Effector CD8-positive, alpha-beta T cell (primary cell): ENCODE data around the gene PSMG4.
A peak's percentile ranks its signal among the peaks of the same experiment; 100 is the strongest.

Source experiments
- DNase-seq: peaks from one replicate; lab custom pipeline; 2025; lab: John Stamatoyannopoulos, UW
- total RNA-seq, 4 experiments: gene quantifications; one replicate each; lab custom pipeline; 2026; lab: John Stamatoyannopoulos, UW

Gene PSMG4, protein sequence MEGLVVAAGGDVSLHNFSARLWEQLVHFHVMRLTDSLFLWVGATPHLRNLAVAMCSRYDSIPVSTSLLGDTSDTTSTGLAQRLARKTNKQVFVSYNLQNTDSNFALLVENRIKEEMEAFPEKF
- total RNA-seq, result 21.9 to 32.3 (median 29.0) reads per million in 4 experiments

DNA sequence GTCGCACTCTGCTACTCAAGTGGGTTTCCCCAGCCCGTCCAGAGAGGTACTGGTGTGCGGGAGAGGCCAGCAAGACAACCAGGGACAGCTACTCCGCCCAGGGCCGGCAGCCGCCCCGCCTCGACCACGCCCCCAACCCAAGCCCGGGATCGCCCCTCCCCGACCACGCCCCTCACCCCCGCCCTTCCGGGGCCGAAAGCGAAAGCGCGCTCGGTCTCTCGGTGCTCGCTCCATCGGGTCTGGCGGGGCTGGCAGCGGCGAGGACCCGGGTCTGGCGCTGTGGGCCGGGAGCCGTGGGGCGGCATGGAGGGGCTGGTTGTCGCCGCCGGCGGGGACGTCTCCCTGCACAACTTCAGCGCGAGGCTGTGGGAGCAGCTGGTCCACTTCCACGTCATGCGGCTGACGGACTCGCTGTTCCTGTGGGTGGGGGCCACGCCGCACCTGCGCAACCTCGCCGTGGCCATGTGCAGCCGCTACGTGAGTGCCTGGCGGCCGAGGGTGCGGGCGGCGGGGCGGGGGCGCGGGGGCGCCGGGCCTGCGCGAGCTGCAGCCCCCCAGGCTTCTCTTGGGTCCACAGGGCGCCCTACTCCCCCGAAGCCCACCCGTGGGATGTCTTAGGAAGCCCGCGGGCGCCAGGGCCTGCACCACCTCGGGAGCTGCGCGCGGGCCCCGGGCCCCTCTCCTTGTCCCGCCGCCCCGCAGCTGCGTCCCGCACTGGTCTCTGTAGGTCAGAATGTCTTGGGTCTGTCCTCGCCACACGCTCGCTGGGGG lies at the start of gene PSMG4:
Gene PSMG4, plus strand, starts transcription at position 228 of the 771 bp plus-strand sequence. Its CDS starts 76 bp downstream, at position 304.
- DNase-seq, result peak; percentile 89

DNA sequence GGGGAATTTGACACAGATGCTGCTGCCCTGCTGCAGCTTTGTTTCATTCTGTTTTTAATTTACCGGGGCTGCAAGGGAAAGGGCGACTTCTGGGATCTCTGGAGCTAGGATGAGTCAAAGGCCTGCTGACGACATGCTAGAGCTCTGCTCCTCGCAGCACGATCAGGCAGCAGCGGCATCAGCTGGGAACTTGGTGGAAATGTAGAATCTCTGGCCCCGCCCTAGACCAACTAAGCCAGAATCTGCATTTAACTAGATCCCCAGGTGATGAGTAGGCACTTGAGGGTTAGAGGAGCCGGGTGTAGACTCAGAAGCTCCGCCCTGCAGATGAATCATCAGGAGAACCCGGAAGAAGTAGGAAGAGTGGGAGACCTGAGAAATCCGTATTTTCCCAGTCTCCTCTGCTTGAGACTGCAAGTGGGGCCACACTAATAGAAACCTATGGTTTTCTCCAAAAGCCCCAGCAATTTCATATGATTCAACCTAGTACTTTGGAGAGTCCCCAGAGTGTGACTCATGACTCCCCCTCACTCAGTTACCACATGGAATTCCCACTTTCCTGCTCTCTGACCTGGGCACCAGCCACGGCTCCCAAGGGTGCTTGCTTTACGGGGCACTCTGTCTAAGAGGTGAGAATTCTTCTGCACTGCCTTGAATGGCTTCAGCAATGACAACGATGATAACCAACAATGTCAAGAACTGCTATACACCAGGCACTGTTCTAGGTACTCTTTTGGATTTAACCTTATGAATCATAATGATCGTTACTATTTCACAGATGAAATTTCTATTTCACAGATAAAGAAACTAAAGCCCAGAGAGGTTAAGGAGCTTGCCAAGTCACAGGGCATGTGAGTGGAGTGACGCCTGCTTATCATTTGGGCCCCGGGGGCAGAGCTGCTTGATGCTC lies 49.4 kb upstream of the PSMG4 start:
- DNase-seq, result no peak

DNA sequence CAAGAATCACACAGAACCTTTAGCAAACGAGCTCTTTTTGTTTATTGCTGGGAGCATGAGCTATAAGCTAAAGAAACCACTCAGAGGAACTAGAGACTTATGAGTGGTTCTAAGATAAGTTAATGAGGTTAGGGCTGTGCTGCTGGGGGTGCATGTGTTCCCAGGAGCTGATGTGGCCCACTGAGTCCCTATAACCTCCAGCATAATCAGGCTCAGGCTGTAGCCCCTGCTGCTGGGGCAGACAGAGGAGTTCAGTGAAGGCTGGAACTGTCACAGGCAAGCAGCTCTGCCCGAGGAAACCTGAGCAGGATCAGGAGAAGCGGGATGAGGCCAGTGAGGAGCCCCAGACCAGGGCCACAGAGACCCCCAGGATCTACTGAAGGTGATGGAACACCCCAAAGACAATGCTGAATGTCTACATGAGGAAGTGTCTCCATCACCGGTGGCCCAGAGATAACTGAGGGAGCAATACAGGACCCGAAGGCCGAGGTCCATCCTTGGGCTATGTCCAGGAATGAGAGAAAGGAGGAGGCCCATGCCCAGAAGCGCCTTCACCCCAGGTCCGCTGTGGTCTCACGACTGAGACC lies 48.6 kb upstream of the PSMG4 start:
- no peak for DNase-seq

DNA sequence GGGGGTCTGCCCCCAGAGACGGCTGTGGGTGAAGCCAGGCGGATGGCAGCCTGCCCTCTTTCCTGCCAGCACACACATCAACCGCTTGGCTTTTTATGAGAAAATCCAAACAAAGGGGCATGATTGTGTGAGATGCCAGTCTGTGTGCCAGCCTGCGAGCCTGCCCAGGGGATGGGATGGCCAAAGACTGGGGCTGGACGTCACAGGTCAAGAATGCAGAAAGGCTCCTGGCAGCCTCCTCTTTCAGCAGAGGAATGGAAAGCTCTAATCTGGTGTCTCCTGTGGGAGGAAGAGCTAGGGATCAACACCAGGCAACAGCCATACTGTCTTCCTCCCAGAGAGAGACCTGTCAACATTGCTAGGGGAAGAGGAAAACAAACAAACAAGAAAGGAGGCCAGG lies 47.1 kb upstream of the PSMG4 start:
- no peak for DNase-seq

DNA sequence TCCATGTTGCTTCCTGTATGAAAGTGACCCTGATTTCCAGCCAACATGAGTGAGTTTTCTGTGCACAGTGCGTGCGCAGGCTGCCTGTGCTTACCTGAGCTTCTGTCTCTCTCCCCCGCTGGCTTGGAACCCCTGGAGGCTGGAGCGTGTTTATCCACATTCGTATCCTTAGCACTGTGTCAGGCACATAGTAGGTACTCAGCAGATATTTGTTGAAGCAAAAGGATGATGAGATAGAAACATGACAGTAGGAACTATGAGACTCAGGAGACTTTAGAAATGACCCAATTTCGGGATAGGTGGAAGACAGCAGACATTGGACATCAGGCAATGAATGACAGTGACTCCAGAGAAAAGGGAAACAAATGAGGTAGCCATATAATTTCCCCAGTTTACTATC lies 46.5 kb upstream of the PSMG4 start:
- no peak for DNase-seq

DNA sequence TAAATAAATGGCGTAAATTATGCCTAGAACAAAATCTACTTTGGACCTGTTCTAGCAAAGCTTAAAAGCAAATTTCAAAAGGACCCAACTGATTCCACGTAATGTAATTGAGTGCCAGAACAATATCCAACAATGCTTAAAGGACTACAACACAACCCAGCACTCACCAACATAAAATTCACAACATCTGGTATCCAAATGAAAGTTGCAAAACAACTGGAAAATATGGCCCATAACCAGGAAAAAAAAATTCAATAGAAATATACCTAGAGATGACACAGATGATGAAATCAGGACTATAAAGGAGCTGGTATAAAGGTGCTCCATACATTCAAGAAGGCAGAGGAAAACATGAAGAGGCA lies 45.4 kb upstream of the PSMG4 start:
- no peak for DNase-seq

DNA sequence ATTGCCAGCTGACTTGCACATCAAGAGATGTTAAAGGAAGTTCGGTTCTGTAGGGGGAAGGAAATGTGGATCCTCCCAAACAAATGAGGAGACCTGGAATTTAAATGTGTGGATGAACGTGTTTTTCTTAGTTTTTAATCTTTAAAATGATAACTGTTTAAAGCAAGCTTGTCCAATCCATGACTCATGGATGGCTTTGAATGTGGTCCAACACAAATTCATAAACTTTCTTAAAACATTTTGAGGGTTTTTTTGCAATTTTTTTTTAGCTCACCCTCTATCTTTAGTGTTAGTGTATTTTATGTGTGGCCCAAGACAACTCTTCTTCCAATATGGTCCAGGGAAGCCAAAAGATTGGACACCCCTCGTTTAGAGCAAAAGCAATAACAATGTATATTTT lies 43.8 kb upstream of the PSMG4 start:
- no peak for DNase-seq

DNA sequence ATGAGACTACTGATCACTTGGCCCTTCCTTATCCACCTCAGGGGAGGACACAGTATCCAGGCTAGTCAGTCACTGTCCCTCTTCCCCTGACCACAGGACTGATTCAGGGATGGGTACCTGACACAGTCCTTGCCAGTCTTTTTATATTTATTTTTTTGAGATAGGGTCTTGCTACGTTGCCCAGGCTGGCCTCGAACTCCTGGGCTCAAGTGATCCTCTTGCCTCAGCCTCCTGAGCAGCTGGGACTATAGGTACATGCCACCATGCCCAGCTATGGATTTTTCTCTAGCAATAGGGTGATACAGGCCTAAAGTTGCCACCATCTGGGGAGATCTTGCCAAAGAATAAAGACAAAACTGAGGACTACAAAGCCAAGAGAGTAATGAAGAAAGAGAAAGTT lies 41.5 kb upstream of the PSMG4 start:
- no peak for DNase-seq

DNA sequence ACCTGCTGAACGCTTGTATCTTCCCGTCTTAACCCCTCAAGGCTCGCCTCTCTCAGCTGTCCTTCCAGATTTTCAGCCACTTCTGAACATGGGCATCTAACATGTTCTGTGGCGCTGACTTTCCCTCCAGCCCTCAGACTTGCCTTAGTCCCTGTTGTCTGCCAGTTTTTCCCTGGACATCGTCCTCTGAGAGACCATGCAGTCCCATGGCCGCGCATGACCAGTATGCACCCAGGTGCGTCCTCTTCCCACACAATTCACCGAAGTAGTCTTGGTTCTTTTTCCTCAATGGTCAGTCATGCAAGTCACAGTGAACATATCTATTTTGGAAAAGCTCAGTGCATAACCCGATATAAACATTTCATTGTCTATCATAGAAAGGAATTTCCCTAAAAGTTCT lies 40.5 kb upstream of the PSMG4 start:
- DNase-seq, result no peak

DNA sequence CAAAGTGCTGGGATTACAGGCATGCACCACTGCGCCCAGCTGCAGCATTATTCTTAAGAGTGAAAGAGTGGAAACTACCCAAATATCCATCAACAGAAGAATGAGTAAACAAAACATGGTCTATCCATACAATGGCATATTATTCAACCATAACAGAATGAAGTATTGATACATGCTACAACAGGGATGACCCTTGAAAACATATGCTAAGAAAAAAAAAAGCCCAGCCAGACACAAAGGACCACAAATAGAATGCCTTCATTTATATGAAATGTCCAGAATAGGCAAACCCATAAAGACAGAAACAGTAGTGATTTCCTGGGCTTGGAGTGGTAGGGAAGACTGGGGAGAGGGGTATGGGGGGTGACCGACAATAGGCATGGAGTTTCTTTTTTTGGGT lies 38.4 kb upstream of the PSMG4 start:
- no peak for DNase-seq

DNA sequence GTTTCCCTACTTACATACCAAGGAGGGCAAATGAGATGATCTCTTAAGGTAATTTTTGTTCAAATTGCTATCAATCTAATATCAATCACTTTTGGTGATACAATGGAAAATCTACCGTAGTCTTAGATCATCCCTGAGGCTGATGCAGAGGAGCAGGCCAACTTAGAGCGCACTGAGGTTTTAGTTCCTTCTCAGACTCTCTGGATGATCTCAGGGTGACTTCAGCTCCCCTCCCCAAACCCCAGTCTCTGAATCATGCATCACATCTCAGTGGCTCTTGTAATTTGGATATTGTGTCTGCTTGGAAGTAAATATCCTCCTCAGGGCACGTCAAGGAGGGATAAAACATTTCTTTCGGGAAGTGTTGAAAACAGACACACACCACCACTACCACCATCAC lies 37.2 kb upstream of the PSMG4 start:
- no peak for DNase-seq

DNA sequence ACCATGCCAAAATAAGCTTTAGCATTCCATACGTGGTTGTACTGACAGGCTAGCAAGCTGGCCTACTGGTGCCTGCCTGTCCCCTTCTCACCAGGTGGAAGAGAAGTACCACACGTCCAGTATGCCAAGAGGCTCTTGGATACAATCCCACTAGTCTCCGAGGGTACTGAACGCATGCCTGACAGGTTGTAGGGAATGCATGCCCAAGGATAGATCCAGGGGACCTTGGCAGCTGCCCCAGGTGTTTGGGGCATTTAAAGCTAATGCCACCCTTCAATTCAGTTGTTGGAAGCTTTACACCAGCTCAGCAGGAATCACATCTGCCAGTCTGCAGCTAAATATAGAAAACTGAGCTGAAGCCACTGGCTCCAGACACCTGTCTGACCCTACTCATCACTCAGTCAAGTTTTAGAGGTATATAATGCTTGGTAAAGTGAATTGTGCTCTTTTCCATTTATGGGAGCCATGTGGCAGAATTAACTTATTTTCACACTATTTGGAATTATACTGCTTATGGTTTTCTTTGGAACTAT lies 36.2 kb upstream of the PSMG4 start:
- no peak for DNase-seq

DNA sequence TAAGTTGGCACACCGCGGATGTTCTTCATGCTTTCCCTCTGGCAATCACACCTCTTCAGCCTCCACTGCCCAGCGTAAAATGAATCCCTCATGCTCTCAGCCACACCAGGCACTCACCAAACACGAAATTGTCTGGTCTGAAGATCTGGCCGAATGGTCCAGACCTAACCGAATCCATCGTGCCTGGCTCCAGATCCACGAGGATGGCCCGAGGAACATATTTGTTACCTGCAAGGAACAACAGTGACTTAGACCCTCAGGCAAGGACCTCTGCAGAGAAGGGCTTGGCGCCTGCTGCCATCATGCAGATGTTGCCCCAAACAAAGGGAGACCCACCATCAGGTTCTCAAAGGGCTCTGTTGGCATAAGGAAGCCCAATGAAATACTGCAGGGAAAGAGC lies 32.7 kb upstream of the PSMG4 start:
- DNase-seq, result no peak

DNA sequence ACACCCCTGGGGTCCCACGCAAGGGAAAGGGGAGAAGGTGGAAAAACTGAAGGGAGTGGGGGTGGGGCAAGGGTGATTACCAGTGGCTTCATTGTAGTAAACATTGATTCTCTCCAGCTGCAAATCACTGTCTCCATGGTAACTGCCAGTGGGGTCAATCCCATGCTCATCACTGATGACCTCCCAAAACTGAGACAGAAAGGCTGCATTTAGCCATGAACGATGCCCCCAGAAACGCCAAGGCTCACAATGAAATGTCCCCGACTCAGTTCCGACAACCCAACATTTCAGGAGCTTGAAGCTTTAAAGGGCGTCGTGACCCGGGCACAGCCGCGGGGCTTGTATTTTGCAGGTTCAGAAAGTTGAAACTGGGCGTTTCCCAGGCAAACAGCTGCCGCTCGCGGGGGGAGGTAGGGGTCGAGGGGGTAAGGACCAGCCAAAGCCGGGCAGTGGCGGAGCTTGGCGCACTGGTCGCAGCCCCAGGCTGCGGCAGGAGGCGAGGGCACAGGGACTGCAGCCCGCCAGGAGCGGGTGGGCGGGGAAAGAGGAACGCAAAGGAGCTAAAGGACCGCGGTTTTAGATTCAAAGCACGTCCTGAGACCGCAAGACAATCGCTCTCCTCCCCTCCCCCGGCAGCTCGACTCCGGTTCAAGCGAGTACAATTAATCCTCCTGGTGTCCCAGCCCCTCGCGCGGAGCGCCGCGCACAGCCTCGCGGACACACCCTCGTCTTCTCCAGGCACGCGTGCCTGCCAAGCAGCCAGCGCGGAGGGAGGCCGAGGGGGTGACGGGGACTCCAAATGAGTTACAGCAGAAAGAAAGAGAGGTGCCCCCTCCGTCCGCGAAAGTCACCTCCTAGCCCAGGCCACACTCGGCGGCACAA lies 32.0 kb upstream of the PSMG4 start:
- no peak for DNase-seq

DNA sequence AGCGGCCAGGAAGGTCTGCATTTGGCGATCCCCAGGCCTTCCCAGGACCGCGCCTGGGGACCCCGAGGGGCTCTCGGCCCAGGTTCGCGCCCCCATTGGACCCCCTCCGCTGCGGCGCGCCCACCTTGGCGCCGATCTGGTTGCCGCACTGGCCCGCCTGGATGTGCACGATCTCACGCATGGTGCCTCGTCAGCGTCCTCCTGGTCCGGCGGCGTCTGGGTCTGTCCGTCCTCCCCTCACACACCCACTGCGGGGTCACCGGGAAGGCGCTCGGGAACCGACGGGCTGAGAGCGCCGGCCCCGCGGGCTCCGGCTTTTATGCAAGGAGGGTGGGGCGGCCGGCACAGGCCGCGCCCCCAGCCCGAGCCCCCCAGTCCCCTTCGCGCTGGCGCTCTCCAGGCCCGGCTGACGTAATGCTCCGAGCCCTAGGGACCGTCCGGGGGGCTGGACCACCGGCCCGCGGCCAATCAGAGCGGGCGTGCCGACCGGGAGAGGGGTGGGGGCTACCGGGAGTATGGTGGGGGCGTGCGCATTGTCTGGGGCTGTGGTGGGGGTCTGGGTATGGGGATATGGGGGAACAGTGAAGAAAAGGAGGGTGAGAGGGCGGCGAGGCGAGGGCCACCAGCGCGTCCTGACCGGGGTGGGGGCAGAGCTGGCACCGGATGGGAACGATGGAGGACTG lies 31.2 kb upstream of the PSMG4 start, which contains the start of gene TUBB2B:
Gene TUBB2B, minus strand, starts transcription at position 291 of the 683 bp plus-strand sequence. Its CDS starts 110 bp downstream, at position 181.
- no peak for DNase-seq

DNA sequence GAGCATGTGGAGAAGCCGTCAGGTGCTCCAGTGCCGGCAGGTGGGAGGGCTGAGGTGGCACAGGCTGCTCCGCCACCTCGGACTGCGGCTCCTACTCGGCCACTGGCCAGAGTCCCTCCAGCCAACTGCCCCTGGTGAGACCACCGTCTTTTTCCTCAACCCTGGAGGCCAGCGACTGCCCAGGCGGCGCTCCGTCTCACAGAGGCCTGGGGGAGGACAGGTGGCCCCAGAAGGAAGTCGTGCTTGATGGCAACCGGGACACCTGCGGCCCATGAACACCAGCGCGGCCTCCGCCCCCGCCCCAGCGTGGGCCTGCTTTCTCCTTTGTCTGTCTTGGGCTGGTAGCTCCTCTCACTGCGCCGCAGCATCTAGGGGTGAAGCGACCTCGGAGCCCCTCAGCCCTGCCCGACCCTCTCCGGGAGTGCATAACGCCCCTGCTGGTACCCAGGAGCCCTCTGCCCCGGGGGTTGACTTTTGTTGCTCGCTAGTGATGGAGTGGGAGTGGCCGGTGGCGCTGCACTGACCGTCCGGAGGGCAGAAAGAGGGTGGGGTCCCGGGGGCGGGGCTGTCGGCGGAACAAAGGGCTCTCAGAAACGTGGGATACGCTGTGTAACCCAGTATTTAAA lies 30.6 kb upstream of the PSMG4 start:
- no peak for DNase-seq

DNA sequence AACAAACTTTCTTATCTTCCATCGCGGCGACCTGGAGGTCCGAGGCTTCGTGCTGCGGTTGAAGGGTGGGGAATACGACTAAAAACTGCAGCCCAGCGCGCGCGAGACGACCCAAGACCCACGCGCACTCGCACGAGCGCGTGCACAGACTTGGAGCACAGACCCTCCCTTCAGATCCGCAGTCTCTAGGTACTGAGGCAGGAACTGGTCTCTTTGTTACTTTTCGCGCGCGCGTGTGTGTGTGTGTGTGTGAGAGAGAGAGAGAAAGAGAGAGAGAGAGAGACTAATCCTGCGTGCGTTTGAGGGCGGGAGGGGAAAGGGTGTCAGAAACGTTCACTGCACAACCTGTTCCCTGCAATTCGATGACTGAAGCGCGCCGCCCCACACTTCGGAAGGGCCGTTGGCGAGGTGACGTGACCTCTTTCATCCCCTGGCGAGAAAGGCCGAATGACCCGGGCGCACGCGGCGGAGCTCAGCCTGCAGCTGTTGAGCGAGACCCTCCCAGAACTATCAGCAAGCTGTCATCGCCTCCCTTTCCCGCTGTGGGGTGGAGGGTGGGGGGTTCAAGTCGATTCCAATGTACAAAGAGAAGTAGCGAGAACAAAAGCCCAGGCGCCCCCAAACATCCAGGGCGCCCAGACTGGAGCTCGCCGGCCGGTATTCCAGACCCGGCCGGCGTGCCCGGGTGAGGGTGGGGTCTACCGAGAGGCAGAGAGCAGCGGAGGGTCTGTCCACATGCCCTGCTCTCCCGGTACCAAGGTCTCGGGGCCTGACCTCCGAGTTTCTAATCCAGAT lies 29.8 kb upstream of the PSMG4 start:
- DNase-seq, result peak; percentile 25

DNA sequence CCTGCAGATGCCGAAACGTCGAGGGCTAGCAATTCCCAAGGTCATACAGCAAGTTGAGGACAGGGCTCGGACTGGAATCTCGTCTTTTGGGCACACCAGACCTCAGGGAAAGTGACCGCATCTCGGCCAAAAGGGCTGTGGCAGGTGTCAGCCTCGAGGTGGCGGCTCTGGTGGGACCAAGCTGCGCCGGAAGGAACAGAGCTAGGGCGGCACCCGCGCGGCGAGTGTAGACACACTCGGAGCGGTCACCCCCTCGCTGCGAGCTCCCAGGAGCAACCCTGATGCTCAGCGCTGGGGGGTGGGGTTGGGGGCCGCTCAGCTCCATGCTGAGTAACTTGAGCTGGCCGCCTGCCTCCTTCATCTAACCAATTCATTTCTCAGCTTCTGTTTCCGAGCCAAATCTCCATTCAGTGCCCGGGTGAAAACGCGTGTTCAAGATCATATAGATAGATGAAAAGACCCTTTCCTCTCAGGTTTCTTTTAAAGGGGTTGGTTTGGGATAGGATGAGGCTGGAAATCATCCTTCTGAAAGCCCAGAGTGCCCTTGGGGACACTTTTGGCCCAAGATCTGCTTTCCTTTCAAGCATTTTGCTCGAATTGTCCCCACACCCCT lies 29.1 kb upstream of the PSMG4 start:
- DNase-seq, result no peak
